CD8-positive, alpha-beta memory T cell (primary cell): ENCODE data around the gene CDK4. TPM values are rescaled to one million over a fixed set of nuclear protein-coding genes. Genes with fewer than 3 reads are reported as not detected.

Source experiments
- CTCF ChIA-PET: fragments of 350-600 bp; sonication (Branson Sonifier 250); formaldehyde crosslinking; loops from one replicate; lab custom pipeline; 2021; ENCODE audit warnings: antibody characterized with exemption; lab: Charles Lee
- POLR2A ChIA-PET: fragments of 350-600 bp; sonication (Branson Sonifier 250); formaldehyde crosslinking; loops from one replicate; lab custom pipeline; 2021; ENCODE audit warnings: antibody characterized with exemption; lab: Charles Lee
- DNase-seq, 5 donors: peaks; one replicate each; pipeline versions ENCODE4 v3.0.0 to v3.0.0-alpha.2; 2020 to 2022; ENCODE audit warnings: mixed read lengths in 1 of 5
- H3K27ac ChIP-seq: one replicate; pipeline ENCODE4 v1.7.0; 2013; ENCODE audit warnings: low read depth, mild to moderate bottlenecking, low read length, moderate library complexity
- H3K27me3 ChIP-seq: 2 replicates; pipeline ENCODE4 v1.7.0; 2013; ENCODE audit warnings: low read length, mild to moderate bottlenecking; ENCODE audit not compliant: insufficient read depth, poor library complexity, severe bottlenecking
- H3K36me3 ChIP-seq: 2 replicates; pipeline ENCODE4 v1.7.0; 2013; ENCODE audit warnings: mild to moderate bottlenecking, low read length, moderate library complexity; ENCODE audit not compliant: insufficient read depth
- H3K4me1 ChIP-seq: 2 replicates; pipeline ENCODE4 v1.7.0; 2013; ENCODE audit warnings: mild to moderate bottlenecking, low read length, moderate library complexity; ENCODE audit not compliant: insufficient read depth
- H3K4me3 ChIP-seq: 2 replicates; pipeline ENCODE4 v1.7.0; 2013; ENCODE audit warnings: mild to moderate bottlenecking, low read length
- H3K9me3 ChIP-seq: 2 replicates; pipeline ENCODE4 v1.7.0; 2013; ENCODE audit warnings: mild to moderate bottlenecking, low read length
- H3K27ac Mint-ChIP-seq, 8 donors: one replicate each; pipeline ENCODE4 v1.8.0; 2020 to 2021; ENCODE audit warnings: mixed read lengths in 8 of 8, mild to moderate bottlenecking in 6 of 8, inconsistent platforms in 3 of 8, moderate library complexity in 3 of 8
- H3K27me3 Mint-ChIP-seq, 2 donors: one replicate each; pipeline ENCODE4 v1.8.0; 2020 to 2021; ENCODE audit warnings: mixed read lengths in 2 of 2, mild to moderate bottlenecking in 1 of 2, moderate library complexity in 1 of 2
- H3K36me3 Mint-ChIP-seq, 3 donors: one replicate each; pipeline ENCODE4 v1.8.0; 2020 to 2021; ENCODE audit warnings: mixed read lengths in 3 of 3, inconsistent platforms in 1 of 3, mild to moderate bottlenecking in 1 of 3
- H3K4me1 Mint-ChIP-seq, 3 donors: one replicate each; pipeline ENCODE4 v1.8.0; 2020 to 2021; ENCODE audit warnings: mixed read lengths in 3 of 3, inconsistent platforms in 1 of 3, mild to moderate bottlenecking in 1 of 3
- H3K4me3 Mint-ChIP-seq, 7 donors: one replicate each; pipeline ENCODE4 v1.8.0; 2020 to 2021; ENCODE audit warnings: mixed read lengths in 7 of 7, mild to moderate bottlenecking in 6 of 7, moderate library complexity in 4 of 7, inconsistent platforms in 2 of 7
- H3K9me3 Mint-ChIP-seq, 5 donors: one replicate each; pipeline ENCODE4 v1.8.0; 2020 to 2022; ENCODE audit warnings: mixed read lengths in 5 of 5, mild to moderate bottlenecking in 3 of 5, moderate library complexity in 2 of 5, inconsistent platforms in 1 of 5
- polyA plus RNA-seq: library from polyadenylated mRNA; unstranded; fragments of 300-500 nt; fragmentation: Illumina TruSeq; gene quantifications from one replicate; pipeline ENCODE4 v1.2.3, GENCODE V29; 2021
- total RNA-seq, 2 experiments: library from RNA; stranded (reverse); gene quantifications; one replicate each; pipeline ENCODE4 v1.2.3, GENCODE V29; 2021

Gene CDK4
- total and polyA plus RNA-seq, 3 experiments from 2014 or later: 76.0 to 304 (median 268) TPM

GRCh38 chr12:57732726-57733593 is 19.1 kb downstream of the CDK4 start:
- no peaks in the 10 kb centered on the region for H3K4me1 ChIP-seq
- Mint-ChIP-seq H3K27ac (peak overlapping the region in 6 of 8 donors; percentile 54 to 96 (median 82)), H3K4me1 (peaks cover 16 to 23% (median 16%) of the 10 kb centered on the region in 3 donors), H3K9me3 (no peaks in the 10 kb centered on the region), H3K4me3 (no peak overlapping the region), H3K27me3 (peaks cover 0 to 2% of the 10 kb centered on the region in 2 donors), H3K36me3 (peaks cover 13 to 85% (median 16%) of the 10 kb centered on the region in 3 donors)
- peak in 1 of 5 donors; percentile 20 for DNase-seq
- no peaks in the 10 kb centered on the region for H3K9me3 ChIP-seq
- no peak overlapping the region for H3K4me3 ChIP-seq
- no peak overlapping the region for H3K27ac ChIP-seq
- H3K36me3 ChIP-seq: peaks cover 62% of the 10 kb centered on the region
- ChIA-PET POLR2A (no interaction called here), CTCF (no interaction called here)
- no peaks in the 10 kb centered on the region for H3K27me3 ChIP-seq

GRCh38 chr12:57732270-57732669 is 19.8 kb downstream of the CDK4 start:
- no peaks in the 10 kb centered on the region for H3K9me3 Mint-ChIP-seq
- ChIA-PET POLR2A (no interaction called here), CTCF (no interaction called here)

GRCh38 chr12:57731411-57732080 is 20.6 kb downstream of the CDK4 start:
- Mint-ChIP-seq H3K27ac (peak overlapping the region in 5 of 8 donors; percentile 30 to 54 (median 38)), H3K27me3 (peaks cover 0 to 2% of the 10 kb centered on the region in 2 donors), H3K36me3 (peaks cover 13 to 91% (median 18%) of the 10 kb centered on the region in 3 donors), H3K4me1 (peaks cover 12 to 18% (median 12%) of the 10 kb centered on the region in 3 donors), H3K9me3 (no peaks in the 10 kb centered on the region), H3K4me3 (no peak overlapping the region)
- Histone ChIP-seq H3K4me1 (no peaks in the 10 kb centered on the region), H3K36me3 (peaks cover 66% of the 10 kb centered on the region), H3K9me3 (no peaks in the 10 kb centered on the region), H3K27ac (no peak overlapping the region), H3K4me3 (no peak overlapping the region), H3K27me3 (no peaks in the 10 kb centered on the region)
- CTCF ChIA-PET: no interaction called here
- POLR2A ChIA-PET: no interaction called here
- peak in 1 of 5 donors; percentile 36 for DNase-seq

More at GRCh38 chr12:57732270-57732669, 19.8 kb downstream of the CDK4 start:
- Mint-ChIP-seq H3K36me3 (peaks cover 13 to 92% (median 18%) of the 10 kb centered on the region in 3 donors), H3K27ac (peak overlapping the region in 5 of 8 donors; percentile 36 to 90 (median 78)), H3K4me1 (peaks cover 16 to 23% (median 16%) of the 10 kb centered on the region in 3 donors), H3K4me3 (peak overlapping the region in 1 of 7 donors; percentile 36), H3K27me3 (peaks cover 0 to 2% of the 10 kb centered on the region in 2 donors)
- Histone ChIP-seq H3K4me3 (no peak overlapping the region), H3K36me3 (peaks cover 66% of the 10 kb centered on the region), H3K27ac (no peak overlapping the region), H3K27me3 (no peaks in the 10 kb centered on the region), H3K4me1 (no peaks in the 10 kb centered on the region), H3K9me3 (no peaks in the 10 kb centered on the region)
- peak in 1 of 5 donors; percentile 22 for DNase-seq

- no peak overlapping the region for H3K4me3 Mint-ChIP-seq
- no peaks in the 10 kb centered on the region for H3K27me3 ChIP-seq
- H3K27ac ChIP-seq: no peak overlapping the region
- H3K9me3 ChIP-seq: no peaks in the 10 kb centered on the region
- ChIA-PET POLR2A (no interaction called here), CTCF (no interaction called here)
- peaks cover 13 to 89% (median 18%) of the 10 kb centered on the region in 3 donors for H3K36me3 Mint-ChIP-seq
- H3K4me3 ChIP-seq: no peak overlapping the region
- H3K4me1 ChIP-seq: no peaks in the 10 kb centered on the region
- peaks cover 0 to 3% of the 10 kb centered on the region in 2 donors for H3K27me3 Mint-ChIP-seq
- peaks cover 66% of the 10 kb centered on the region for H3K36me3 ChIP-seq
- no peak for DNase-seq
- peaks cover 9 to 11% (median 9%) of the 10 kb centered on the region in 3 donors for H3K4me1 Mint-ChIP-seq
- no peaks in the 10 kb centered on the region for H3K9me3 Mint-ChIP-seq
- H3K27ac Mint-ChIP-seq: peak overlapping the region in 5 of 8 donors; percentile 17 to 58 (median 39)
These were observed 21.6 kb downstream of the CDK4 start for GRCh38 chr12:57730336-57731067.

- H3K27me3 Mint-ChIP-seq: peaks cover 0 to 1% of the 10 kb centered on the region in 2 donors
- peak overlapping the region in 4 of 8 donors; percentile 22 to 95 (median 55) for H3K27ac Mint-ChIP-seq
- Histone ChIP-seq H3K4me1 (no peaks in the 10 kb centered on the region), H3K4me3 (no peak overlapping the region), H3K27ac (no peak overlapping the region), H3K9me3 (no peaks in the 10 kb centered on the region), H3K27me3 (no peaks in the 10 kb centered on the region), H3K36me3 (peaks cover 58% of the 10 kb centered on the region)
- peaks cover 5 to 10% (median 9%) of the 10 kb centered on the region in 3 donors for H3K4me1 Mint-ChIP-seq
- ChIA-PET POLR2A (interaction anchor here (0.6 kb wide), 2 partner anchors 15 to 1563 kb away, joined by 3 to 6 read pairs; partner anchors contain the start of gene TSPAN31), CTCF (no interaction called here)
- no peaks in the 10 kb centered on the region for H3K9me3 Mint-ChIP-seq
- DNase-seq: no peak
- H3K36me3 Mint-ChIP-seq: peaks cover 6 to 84% (median 11%) of the 10 kb centered on the region in 3 donors
- no peak overlapping the region for H3K4me3 Mint-ChIP-seq
These were observed 22.7 kb downstream of the CDK4 start for GRCh38 chr12:57729321-57729844.

GRCh38 chr12:57727758-57728395 is 24.2 kb downstream of the CDK4 start:
- Mint-ChIP-seq H3K4me1 (peaks cover 9 to 23% (median 15%) of the 10 kb centered on the region in 3 donors), H3K4me3 (peak overlapping the region in 1 of 7 donors; percentile 13), H3K9me3 (no peaks in the 10 kb centered on the region), H3K36me3 (peaks cover 5 to 68% (median 11%) of the 10 kb centered on the region in 3 donors), H3K27ac (peak overlapping the region in 2 of 8 donors; percentile 23 to 77), H3K27me3 (peaks cover 0 to 1% of the 10 kb centered on the region in 2 donors)
- Histone ChIP-seq H3K27me3 (no peaks in the 10 kb centered on the region), H3K36me3 (peaks cover 43% of the 10 kb centered on the region), H3K4me1 (no peaks in the 10 kb centered on the region), H3K27ac (no peak overlapping the region), H3K4me3 (no peak overlapping the region), H3K9me3 (no peaks in the 10 kb centered on the region)
- CTCF ChIA-PET: interaction anchor here (0.9 to 3.0 kb wide), 2 partner anchors 13 kb away, joined by 3 to 11 read pairs; no protein-coding TSS in a partner anchor
- no peak for DNase-seq
- POLR2A ChIA-PET: no interaction called here
